Hematopoietic multipotent progenitor cell (in vitro differentiated cells): ENCODE results near the gene ACAP3. TPM values are rescaled to one million over a fixed set of nuclear protein-coding genes. Genes with fewer than 3 reads are reported as not detected.
"Not testable (repeated sequence)": the region's sequence is repeated elsewhere in the genome, so short reads cannot be mapped to it uniquely, and the experiment has no call there.

Source experiments
- DNase-seq, 3 donors: peaks; one replicate each; pipeline ENCODE4 v3.0.0-alpha.2; 2011 to 2015; ENCODE audit warnings: low read depth in 2 of 3, low spot score in 2 of 3
- small RNA-seq: library from RNA; depleted of rRNA; stranded (forward); fragments of <200 nt; gene quantifications from one replicate; pipeline ENCODE3, GENCODE V24; 2012
- total RNA-seq: library from RNA; depleted of rRNA; stranded (reverse); fragments of >200 nt; gene quantifications from one replicate; pipeline ENCODE4 v1.2.3, GENCODE V29; 2012

Gene ACAP3
- total RNA-seq, 1 donor, result 41.2 TPM

- DNase-seq, result peak in 1 of 3 donors; percentile 38
Measured at GRCh38 chr1:1250786-1251284, 56.9 kb downstream of the ACAP3 start.

GRCh38 chr1:1248009-1248913 is 59.5 kb downstream of the ACAP3 start:
- not testable (repeated sequence) for DNase-seq

- no peak for DNase-seq
Measured at GRCh38 chr1:1247341-1247913, 60.3 kb downstream of the ACAP3 start.

GRCh38 chr1:1246577-1247340 is 61.0 kb downstream of the ACAP3 start, which contains the start of gene C1QTNF12:
Gene C1QTNF12, minus strand, starts transcription at chr1:1246722. Its CDS starts 32 bp downstream, at chr1:1246690.
- DNase-seq, result peak in 1 of 3 donors; percentile 16

- no peak for DNase-seq
Measured at GRCh38 chr1:1245817-1246576, 61.7 kb downstream of the ACAP3 start.

- DNase-seq, result no peak
Measured at GRCh38 chr1:1245178-1245816, 62.4 kb downstream of the ACAP3 start.

GRCh38 chr1:1244192-1244811 is 63.4 kb downstream of the ACAP3 start:
- no peak for DNase-seq

- no peak for DNase-seq
Measured at GRCh38 chr1:1243807-1244191, 63.9 kb downstream of the ACAP3 start.

GRCh38 chr1:1243266-1243660 is 64.5 kb downstream of the ACAP3 start:
- no peak for DNase-seq

GRCh38 chr1:1242461-1243265 is 65.1 kb downstream of the ACAP3 start:
- DNase-seq, result no peak

Small RNA genes within 50 kb of the gene (small RNA-seq; reads per million reads assigned to genes)
- 0.20 reads per million for gene MIR6726

Other genes with a start within 250 kb of the ACAP3 start
- gene RNF223, start 233.6 kb downstream of the ACAP3 start, total RNA-seq, result not detected
- 14.5 TPM for gene C1orf159, start 191.8 kb downstream of the ACAP3 start, total RNA-seq
- 4.3 TPM for gene TTLL10, start 134.1 kb downstream of the ACAP3 start, total RNA-seq
- 4.3 TPM for gene TNFRSF18, start 101.3 kb downstream of the ACAP3 start, total RNA-seq
- 4.3 TPM for gene TNFRSF4, start 93.8 kb downstream of the ACAP3 start, total RNA-seq
- gene SDF4, start 75.9 kb downstream of the ACAP3 start, total RNA-seq, result 67.1 TPM
- gene B3GALT6, start 75.7 kb downstream of the ACAP3 start, total RNA-seq, result 38.5 TPM
- 0.27 TPM for gene C1QTNF12, start 61.2 kb downstream of the ACAP3 start, total RNA-seq
- gene UBE2J2, start 34.1 kb downstream of the ACAP3 start, total RNA-seq, result 51.4 TPM
- 4.8 TPM for gene SCNN1D, start 27.5 kb downstream of the ACAP3 start, total RNA-seq
- 19.4 TPM for gene PUSL1, start 667 bp upstream of the ACAP3 start, total RNA-seq
- 150 TPM for gene INTS11, start 16.7 kb upstream of the ACAP3 start, total RNA-seq
- 26.7 TPM for gene CPTP, start 16.9 kb upstream of the ACAP3 start, total RNA-seq
- 0.54 TPM for gene TAS1R3, start 23.4 kb upstream of the ACAP3 start, total RNA-seq
- gene DVL1, start 41.5 kb upstream of the ACAP3 start, total RNA-seq, result 52.5 TPM
- gene MXRA8, start 50.6 kb upstream of the ACAP3 start, total RNA-seq, result not detected
- 30.2 TPM for gene AURKAIP1, start 67.3 kb upstream of the ACAP3 start, total RNA-seq
- 96.4 TPM for gene CCNL2, start 91.4 kb upstream of the ACAP3 start, total RNA-seq
- gene MRPL20, start 99.4 kb upstream of the ACAP3 start, total RNA-seq, result 50.6 TPM
- 0.54 TPM for gene ANKRD65, start 113.3 kb upstream of the ACAP3 start, total RNA-seq
- gene VWA1, start 127.8 kb upstream of the ACAP3 start, total RNA-seq, result 4.8 TPM
- 1.3 TPM for gene ATAD3C, start 141.8 kb upstream of the ACAP3 start, total RNA-seq
- 15.1 TPM for gene ATAD3B, start 163.8 kb upstream of the ACAP3 start, total RNA-seq
- gene ATAD3A, start 204.2 kb upstream of the ACAP3 start, total RNA-seq, result 28.8 TPM
- gene TMEM240, start 232.7 kb upstream of the ACAP3 start, total RNA-seq, result 1.1 TPM